Testis (tissue), 2 donors: ENCODE data around the gene GRID2.

Source experiments
- CTCF ChIP-seq, 3 experiments: fragments of 450-650 bp in 2 of 3; fragments of 200-600 bp in 1 of 3; sonication (generic) in 1 of 3; IDR thresholded peaks; one replicate each; pipeline ENCODE4 v1.5.1; 2016 to 2019; ENCODE audit warnings: antibody characterized with exemption in 3 of 3, mild to moderate bottlenecking in 2 of 3, moderate library complexity in 1 of 3
- POLR2A ChIP-seq: fragments of 450-650 bp; IDR thresholded peaks from one replicate; pipeline ENCODE4 v1.6.1; 2017; ENCODE audit warnings: antibody characterized with exemption, mild to moderate bottlenecking, moderate library complexity

- no peak for TF ChIP-seq CTCF (IDR thresholded peaks at IDR 0.05)
- no peak for TF ChIP-seq POLR2A
Observed at GRCh38 chr4:93502991-93503390, 1199.2 kb downstream of the GRID2 start.
